ENCODE measurements around the gene DOCK1. TPM values are rescaled to one million over a fixed set of nuclear protein-coding genes. Genes with fewer than 3 reads are reported as not detected.

DOCK1 gene
- total and polyA plus RNA-seq, 5 donors: 7.8 to 23.1 (median 20.8) TPM

DNA sequence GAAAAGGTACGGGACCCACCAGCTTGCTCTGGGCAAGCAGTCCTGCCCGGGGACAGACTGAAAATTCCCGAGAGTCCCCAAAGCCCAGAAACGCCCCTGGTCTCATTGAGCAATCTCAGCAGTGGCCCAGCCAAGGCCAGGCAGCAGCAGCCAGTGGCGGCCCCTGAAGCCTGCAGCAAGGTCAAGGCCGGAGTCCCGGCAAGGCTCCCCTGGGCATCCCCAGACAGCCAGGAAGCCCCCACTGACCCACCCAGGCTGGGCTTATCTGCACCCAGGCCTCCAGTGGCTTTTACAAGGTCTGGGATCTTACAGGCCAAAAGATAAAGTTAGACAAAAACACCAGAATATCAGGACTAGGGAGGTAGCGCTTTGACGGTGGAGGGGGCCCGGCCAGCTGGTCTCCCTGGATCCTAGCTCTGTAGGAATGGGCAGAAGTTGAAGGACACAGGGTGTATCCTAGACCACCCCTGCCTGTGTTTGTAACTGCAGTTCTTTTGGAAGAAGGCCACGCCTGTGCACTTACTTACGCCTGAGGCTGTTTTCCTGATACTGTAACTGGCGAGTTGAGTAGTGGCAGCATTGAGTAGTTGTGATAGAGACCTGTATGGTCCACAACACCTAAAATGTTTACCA lies 513.4 kb downstream of the DOCK1 start:
- Histone ChIP-seq H3K9me3 (ENCODE audit: control insufficient read depth, low read length) (no peaks in the 10 kb centered on the region), H3K4me1 (ENCODE audit: control insufficient read depth, insufficient read depth, low read length) (no peaks in the 10 kb centered on the region), H3K27me3 (ENCODE audit: control insufficient read depth, insufficient read depth) (no peaks in the 10 kb centered on the region), H3K27ac (ENCODE audit: low read length) (no peak overlapping the region), H3K4me3 (ENCODE audit: low read length) (no peak overlapping the region)
- intact Hi-C loops (cut with DNase I): no loop called here
- WGBS: 70% methylated on average over 13 of the region's 13 CpGs
- peak; percentile 69 to 89 for ATAC-seq
- DNase-seq: peak; percentile 49 to 87 (median 86)

DNA sequence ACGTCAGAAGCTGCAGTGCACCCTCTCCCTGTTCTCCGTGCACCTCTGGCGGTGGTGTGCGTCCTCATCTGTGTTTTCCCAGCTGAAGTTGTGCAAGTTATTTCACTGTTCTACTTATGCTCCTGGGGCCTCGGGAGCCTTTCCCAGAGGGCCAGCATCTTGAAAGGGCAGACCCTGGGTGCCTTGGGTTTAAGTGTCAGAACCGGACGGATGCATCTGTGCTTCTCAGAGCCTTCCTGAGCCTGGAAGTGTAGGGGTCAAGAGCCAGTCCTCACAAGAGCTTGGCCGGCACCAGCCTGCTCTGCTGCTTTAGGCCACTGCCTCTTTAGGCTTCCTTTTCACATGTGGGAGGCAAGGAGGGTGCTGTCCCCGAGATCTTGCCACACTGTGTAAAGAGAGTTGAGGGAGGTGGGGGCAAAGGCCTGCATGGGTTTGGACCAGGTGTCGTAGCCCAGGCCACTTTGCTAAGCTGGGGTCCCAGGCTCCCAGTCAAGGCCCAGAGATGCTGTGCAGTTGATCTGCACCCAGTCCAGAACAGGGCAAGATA lies 515.0 kb downstream of the DOCK1 start:
- no peak for ATAC-seq
- H3K4me3 ChIP-seq (ENCODE audit: low read length): no peak overlapping the region
- DNase-seq: no peak
- H3K9me3 ChIP-seq (ENCODE audit: control insufficient read depth, low read length): no peaks in the 10 kb centered on the region
- no peaks in the 10 kb centered on the region for H3K27me3 ChIP-seq (ENCODE audit: control insufficient read depth, insufficient read depth)
- 91% methylated on average over 10 of the region's 10 CpGs for WGBS
- H3K4me1 ChIP-seq (ENCODE audit: control insufficient read depth, insufficient read depth, low read length): no peaks in the 10 kb centered on the region
- intact Hi-C loops (cut with DNase I): no loop called here
- no peak overlapping the region for H3K27ac ChIP-seq (ENCODE audit: low read length)

DNA sequence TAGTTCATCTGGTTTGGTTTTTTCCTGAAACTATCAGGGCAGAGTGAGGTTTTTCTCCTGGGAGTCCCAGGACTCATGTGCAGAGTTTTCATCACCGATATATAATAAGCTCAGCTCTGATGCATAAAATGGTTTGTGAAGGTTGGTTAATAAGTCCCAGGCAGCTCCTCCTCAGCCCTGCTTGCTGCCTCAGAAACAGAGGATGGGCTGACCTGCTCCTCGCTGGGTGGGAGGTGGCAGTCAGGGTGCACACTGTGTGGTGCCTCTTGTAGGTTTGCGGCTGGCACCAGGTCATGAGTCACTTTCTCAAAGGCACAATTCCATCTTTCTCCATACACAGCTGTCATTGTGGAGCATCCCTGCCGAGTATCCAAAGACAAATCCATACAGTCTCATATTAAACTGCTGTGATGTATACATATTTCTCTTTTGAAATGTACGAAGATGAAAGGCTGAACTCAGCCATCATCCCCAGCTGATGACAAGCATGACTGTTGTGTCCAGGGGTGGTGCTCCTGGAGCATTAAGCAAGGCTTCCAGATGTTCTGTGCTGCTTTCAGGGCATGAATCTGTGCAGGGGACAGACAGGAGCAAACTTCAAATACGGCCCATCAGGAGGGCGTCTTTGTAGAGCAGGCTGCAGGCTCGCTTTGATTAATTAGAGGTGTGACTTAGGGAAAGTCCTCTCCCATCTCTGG lies 518.1 kb downstream of the DOCK1 start:
- H3K4me3 ChIP-seq (ENCODE audit: low read length): no peak overlapping the region
- 86% methylated on average over 8 of the region's 8 CpGs for WGBS
- H3K27ac ChIP-seq (ENCODE audit: low read length): no peak overlapping the region
- intact Hi-C loops (cut with DNase I): no loop called here
- ATAC-seq: no peak
- DNase-seq: no peak
- no peaks in the 10 kb centered on the region for H3K9me3 ChIP-seq (ENCODE audit: control insufficient read depth, low read length)
- H3K4me1 ChIP-seq (ENCODE audit: control insufficient read depth, insufficient read depth, low read length): no peaks in the 10 kb centered on the region
- H3K27me3 ChIP-seq (ENCODE audit: control insufficient read depth, insufficient read depth): no peaks in the 10 kb centered on the region

DNA sequence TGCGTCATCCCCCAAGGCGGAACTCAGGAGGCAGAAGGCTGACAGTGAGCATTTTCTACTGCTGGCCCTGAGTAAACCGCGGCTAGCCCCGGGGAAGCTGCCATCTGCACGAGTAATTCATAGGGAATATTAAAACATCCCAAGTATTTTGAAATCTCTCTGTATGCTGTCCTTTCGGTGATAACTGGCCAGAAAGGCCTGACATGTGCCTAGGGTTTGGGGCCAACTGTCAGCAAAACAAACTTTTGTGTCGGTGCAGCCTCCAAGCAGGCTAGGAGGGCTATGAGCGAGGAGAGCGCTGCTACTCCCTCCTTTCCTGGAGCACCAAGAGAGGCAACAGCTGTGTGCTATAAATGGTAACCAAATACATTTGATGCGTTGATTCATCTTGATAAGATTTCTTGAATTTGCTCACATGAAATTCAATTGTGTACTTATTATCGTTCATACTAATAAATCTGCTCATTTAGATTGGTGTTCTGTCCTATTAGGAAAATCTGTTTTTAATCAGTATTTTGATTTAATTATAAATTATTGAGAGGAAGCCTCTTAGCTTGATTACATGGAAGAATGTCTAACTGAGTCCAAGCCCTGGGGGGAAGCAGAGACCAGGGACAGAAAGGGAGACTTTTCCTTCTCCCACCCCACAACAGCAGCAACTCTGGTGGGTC lies 519.5 kb downstream of the DOCK1 start:
- H3K9me3 ChIP-seq (ENCODE audit: control insufficient read depth, low read length): no peaks in the 10 kb centered on the region
- WGBS: 63% methylated on average over 12 of the region's 12 CpGs
- no peaks in the 10 kb centered on the region for H3K4me1 ChIP-seq (ENCODE audit: control insufficient read depth, insufficient read depth, low read length)
- no peak overlapping the region for H3K4me3 ChIP-seq (ENCODE audit: low read length)
- DNase-seq: peak; percentile 32 to 77 (median 65)
- ATAC-seq: peak; percentile 53 to 75
- no peaks in the 10 kb centered on the region for H3K27me3 ChIP-seq (ENCODE audit: control insufficient read depth, insufficient read depth)
- intact Hi-C loops (cut with DNase I): no loop called here
- no peak overlapping the region for H3K27ac ChIP-seq (ENCODE audit: low read length)

DNA sequence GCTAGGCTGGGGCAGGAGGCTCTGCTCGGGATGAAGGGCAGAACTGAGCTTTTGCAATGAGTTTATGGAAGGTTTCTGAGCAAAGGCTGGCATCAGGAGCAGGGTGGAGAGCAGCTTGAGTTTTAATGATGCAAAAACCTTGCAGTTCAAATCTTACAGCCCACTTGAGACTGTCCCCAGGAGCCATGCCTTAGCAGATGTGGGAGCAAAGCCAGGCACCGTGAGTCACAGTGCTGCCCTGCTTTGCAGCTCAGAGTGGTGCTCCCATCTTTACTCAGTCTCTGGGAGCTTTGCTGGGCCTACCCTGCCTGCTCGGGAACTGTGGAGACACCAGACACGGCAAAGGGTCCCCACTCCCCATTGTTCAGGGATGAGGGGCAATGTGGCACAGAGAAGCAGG lies 521.5 kb downstream of the DOCK1 start:
- no peaks in the 10 kb centered on the region for H3K27me3 ChIP-seq (ENCODE audit: control insufficient read depth, insufficient read depth)
- no peak for DNase-seq
- H3K4me3 ChIP-seq (ENCODE audit: low read length): no peak overlapping the region
- no peaks in the 10 kb centered on the region for H3K4me1 ChIP-seq (ENCODE audit: control insufficient read depth, insufficient read depth, low read length)
- intact Hi-C loops (cut with DNase I): no loop called here
- H3K9me3 ChIP-seq (ENCODE audit: control insufficient read depth, low read length): no peaks in the 10 kb centered on the region
- 92% methylated on average over 4 of the region's 4 CpGs for WGBS
- ATAC-seq: no peak
- H3K27ac ChIP-seq (ENCODE audit: low read length): no peak overlapping the region

DNA sequence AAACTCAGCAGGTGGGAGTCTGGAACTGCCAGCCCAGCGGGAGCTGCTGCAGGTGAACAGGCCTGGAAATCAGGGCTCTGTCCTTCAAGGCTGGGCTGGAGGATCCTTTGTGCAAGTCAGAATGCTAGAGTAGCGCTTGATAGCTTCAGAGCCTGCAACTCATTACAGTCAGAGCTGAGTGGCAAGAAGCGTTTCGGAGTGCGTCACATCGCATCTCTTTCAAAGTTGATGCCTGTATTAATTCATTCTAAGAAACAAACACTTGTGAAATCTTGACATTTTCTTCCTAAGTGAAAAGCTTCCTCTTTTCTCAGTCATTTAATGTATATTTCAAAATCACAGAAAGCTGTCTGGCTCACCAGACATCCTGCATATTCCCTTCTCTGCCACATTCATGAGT lies 522.7 kb downstream of the DOCK1 start:
- Histone ChIP-seq H3K4me1 (ENCODE audit: control insufficient read depth, insufficient read depth, low read length) (no peaks in the 10 kb centered on the region), H3K4me3 (ENCODE audit: low read length) (no peak overlapping the region), H3K27me3 (ENCODE audit: control insufficient read depth, insufficient read depth) (no peaks in the 10 kb centered on the region), H3K9me3 (ENCODE audit: control insufficient read depth, low read length) (no peaks in the 10 kb centered on the region), H3K27ac (ENCODE audit: low read length) (no peak overlapping the region)
- WGBS: 98% methylated on average over 6 of the region's 6 CpGs
- no peak for DNase-seq
- intact Hi-C loops (cut with DNase I): no loop called here
- ATAC-seq: no peak

DNA sequence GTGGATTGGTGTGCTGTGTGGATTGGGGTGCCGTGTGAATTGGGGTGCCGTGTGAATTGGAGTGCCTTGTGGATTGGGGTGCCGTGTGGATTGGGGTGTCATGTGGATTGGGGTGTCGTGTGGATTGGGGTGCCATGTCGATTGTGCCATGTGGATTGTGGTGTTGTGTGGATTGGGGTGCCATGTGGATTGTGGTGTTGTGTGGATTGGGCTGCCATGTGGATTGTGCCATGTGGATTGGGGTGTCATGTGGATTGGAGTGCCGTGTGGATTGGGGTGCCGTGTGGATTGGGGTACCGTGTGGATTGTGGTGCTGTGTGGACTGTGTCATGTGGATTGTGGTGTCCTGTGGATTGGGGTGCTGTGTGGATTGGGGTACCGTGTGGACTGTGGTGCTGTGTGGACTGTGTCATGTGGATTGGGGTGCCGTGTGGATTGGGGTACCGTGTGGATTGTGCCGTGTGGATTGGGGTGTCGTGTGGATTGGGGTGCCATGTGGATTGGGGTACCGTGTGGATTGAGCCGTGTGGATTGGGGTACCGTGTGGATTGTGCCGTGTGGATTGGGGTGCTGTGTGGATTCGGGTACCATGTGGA lies 523.3 kb downstream of the DOCK1 start:
- no peak for DNase-seq
- H3K27me3 ChIP-seq (ENCODE audit: control insufficient read depth, insufficient read depth): no peaks in the 10 kb centered on the region
- H3K4me3 ChIP-seq (ENCODE audit: low read length): no peak overlapping the region
- H3K27ac ChIP-seq (ENCODE audit: low read length): no peak overlapping the region
- H3K9me3 ChIP-seq (ENCODE audit: control insufficient read depth, low read length): no peaks in the 10 kb centered on the region
- ATAC-seq: no peak
- no peaks in the 10 kb centered on the region for H3K4me1 ChIP-seq (ENCODE audit: control insufficient read depth, insufficient read depth, low read length)
- intact Hi-C loops (cut with DNase I): no loop called here
- WGBS: 98% methylated on average over 18 of the region's 18 CpGs

DNA sequence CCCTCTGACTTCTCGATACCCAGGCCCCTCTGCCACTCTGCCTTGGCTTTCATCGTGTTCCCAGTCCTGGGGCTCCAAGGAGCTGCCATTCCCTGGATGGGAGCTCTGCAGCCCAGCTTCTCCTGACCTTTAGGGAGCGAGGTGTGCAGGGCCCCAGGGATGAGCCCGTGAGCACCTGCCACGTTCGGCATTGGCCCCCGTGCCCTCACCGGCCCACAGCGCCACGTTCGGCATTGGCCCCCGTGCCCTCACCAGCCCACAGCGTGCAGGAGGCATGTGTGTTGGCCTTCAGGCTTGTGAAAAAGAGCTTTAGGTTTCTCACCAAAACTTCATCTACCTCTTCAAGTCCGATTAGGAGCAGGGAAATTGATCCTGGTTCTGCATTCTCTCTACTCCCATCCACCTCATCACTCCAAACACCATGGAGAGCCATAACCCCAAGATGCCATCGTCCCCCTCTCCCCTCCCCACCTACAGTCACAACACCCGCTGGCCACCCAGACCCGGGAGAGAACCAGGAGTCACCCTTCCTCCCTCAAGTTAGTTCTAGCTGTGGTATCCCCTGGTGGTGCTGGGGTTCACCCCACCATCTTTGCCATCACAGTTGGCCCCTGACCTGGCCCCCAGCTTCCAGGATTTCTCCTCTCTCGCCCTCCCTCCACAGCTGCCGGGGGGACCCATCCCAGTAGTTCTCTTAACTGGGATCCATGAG lies 524.5 kb downstream of the DOCK1 start:
- intact Hi-C loops (cut with DNase I): no loop called here
- no peaks in the 10 kb centered on the region for H3K27me3 ChIP-seq (ENCODE audit: control insufficient read depth, insufficient read depth)
- H3K4me3 ChIP-seq (ENCODE audit: low read length): no peak overlapping the region
- no peak for DNase-seq
- H3K9me3 ChIP-seq (ENCODE audit: control insufficient read depth, low read length): no peaks in the 10 kb centered on the region
- no peaks in the 10 kb centered on the region for H3K4me1 ChIP-seq (ENCODE audit: control insufficient read depth, insufficient read depth, low read length)
- 97% methylated on average over 19 of the region's 19 CpGs for WGBS
- no peak for ATAC-seq
- no peak overlapping the region for H3K27ac ChIP-seq (ENCODE audit: low read length)

DNA sequence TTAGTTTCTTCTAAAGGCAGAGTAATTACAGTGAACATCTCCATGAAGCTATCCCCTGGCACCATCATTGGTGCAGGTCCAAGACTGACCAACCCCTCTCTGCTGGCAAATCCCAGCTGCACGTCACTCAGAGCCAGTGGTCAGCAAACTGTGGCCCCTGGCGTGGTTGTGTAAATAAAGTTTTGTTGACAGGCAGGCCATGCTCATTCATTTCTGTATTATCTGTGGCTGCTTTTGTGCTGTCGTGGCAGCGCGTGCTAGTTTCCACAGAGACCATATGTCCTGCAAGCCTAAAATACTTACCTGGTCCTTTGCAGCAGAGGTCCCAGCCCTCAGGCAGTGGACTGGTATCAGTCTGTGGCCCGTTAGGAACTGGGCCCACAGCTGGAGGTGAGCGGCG lies 526.3 kb downstream of the DOCK1 start:
- Histone ChIP-seq H3K27me3 (ENCODE audit: control insufficient read depth, insufficient read depth) (no peaks in the 10 kb centered on the region), H3K4me1 (ENCODE audit: control insufficient read depth, insufficient read depth, low read length) (no peaks in the 10 kb centered on the region), H3K27ac (ENCODE audit: low read length) (no peak overlapping the region), H3K9me3 (ENCODE audit: control insufficient read depth, low read length) (no peaks in the 10 kb centered on the region), H3K4me3 (ENCODE audit: low read length) (no peak overlapping the region)
- ATAC-seq (no peak), DNase-seq (no peak)
- WGBS: 97% methylated on average over 8 of the region's 8 CpGs
- intact Hi-C loops (cut with DNase I): no loop called here

DNA sequence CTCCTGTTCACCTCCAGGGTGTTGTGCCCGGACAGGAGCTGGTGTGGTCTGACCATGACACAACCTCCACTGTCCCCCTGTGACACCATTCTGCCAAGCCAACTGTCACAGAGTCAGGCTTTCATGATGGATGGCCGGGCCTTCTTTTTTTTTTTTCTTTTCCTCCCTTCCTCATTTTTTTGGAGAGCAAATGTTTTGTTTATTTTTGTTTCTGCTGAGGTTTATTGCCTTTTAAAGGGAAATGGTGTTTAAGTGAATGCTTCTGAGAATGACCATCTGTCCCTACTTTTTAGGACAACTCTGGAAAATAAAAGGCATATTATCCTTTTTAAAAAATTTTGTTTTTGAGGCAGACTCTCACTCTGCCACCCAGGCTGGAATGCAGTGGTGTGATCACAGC lies 528.8 kb downstream of the DOCK1 start:
- ATAC-seq: no peak
- H3K9me3 ChIP-seq (ENCODE audit: control insufficient read depth, low read length): no peaks in the 10 kb centered on the region

More for the DNA sequence above, 528.8 kb downstream of the DOCK1 start:
- H3K27me3 ChIP-seq (ENCODE audit: control insufficient read depth, insufficient read depth): no peaks in the 10 kb centered on the region
- 73% methylated on average over 2 of the region's 2 CpGs for WGBS
- H3K4me3 ChIP-seq (ENCODE audit: low read length): no peak overlapping the region
- intact Hi-C loops (cut with DNase I): no loop called here
- H3K27ac ChIP-seq (ENCODE audit: low read length): no peak overlapping the region
- no peaks in the 10 kb centered on the region for H3K4me1 ChIP-seq (ENCODE audit: control insufficient read depth, insufficient read depth, low read length)
- no peak for DNase-seq

Data from right cardiac atrium (tissue), 5 donors.